GM12878 (cell line): ENCODE data around the gene OLFM1. TPM values are rescaled to one million over a fixed set of nuclear protein-coding genes. Genes with fewer than 3 reads are reported as not detected.

Experiments used
- ATAC-seq: fragments of 200-7000 bp; cut with Tn5 transposase; 3 replicates; pipeline ENCODE4 v1.9.1; 2020; ENCODE audit warnings: mild to moderate bottlenecking, moderate library complexity
- BruUV-seq: library from RNA; stranded (reverse); fragments of 400-500 nt; replicated peaks from 2 replicates; lab custom pipeline; 2021; lab: Mats Ljungman, UMichigan
- CTCF ChIA-PET: fragments of 300-600 bp; sonication (Branson Sonifier 250); formaldehyde crosslinking; extraction: SDS; loops from one replicate; lab custom pipeline; 2021; ENCODE audit warnings: inconsistent platforms; lab: Yijun Ruan, JAX
- POLR2A ChIA-PET: fragments of 350-600 bp; formaldehyde crosslinking; extraction: SDS; loops from one replicate; lab custom pipeline; 2021; ENCODE audit warnings: inconsistent platforms; lab: Charles Lee
- RAD21 ChIA-PET: fragments of 300-600 bp; sonication (Branson Sonifier 250); formaldehyde crosslinking; loops from one replicate; lab custom pipeline; 2023; ENCODE audit warnings: antibody characterized with exemption; ENCODE audit not compliant: unreplicated experiment; lab: Charles Lee
- SMC1A ChIA-PET: fragments of 300-600 bp; sonication (Branson Sonifier 250); formaldehyde crosslinking; loops from one replicate; lab custom pipeline; 2023; ENCODE audit not compliant: unreplicated experiment, uncharacterized antibody; lab: Charles Lee
- DNase-seq: peaks from one replicate; pipeline ENCODE4 v3.0.0-alpha.2; 2011; ENCODE audit warnings: low read depth, low spot score
- FAIRE-seq: peaks from 3 replicates; lab custom pipeline; 2011; peaks lifted over from hg19 to GRCh38; lab: Jason Lieb, UNC
- H2AFZ ChIP-seq: 2 replicates; pipeline ENCODE4 v1.6.0; 2011; ENCODE audit warnings: low read depth, low read length, control low read depth; ENCODE audit not compliant: control insufficient read depth
- H3K27ac ChIP-seq: 2 replicates; pipeline ENCODE4 v1.5.1; 2011; ENCODE audit warnings: control low read depth; ENCODE audit not compliant: control insufficient read depth, insufficient read depth
- H3K27me3 ChIP-seq, 2 experiments: replicated peaks in 1 of 2; 2 replicates each; pipeline versions ENCODE4 v1.6.0 to v1.6.1; 2011; ENCODE audit warnings: low read length in 1 of 2; ENCODE audit not compliant: control insufficient read depth in 2 of 2, insufficient read depth in 2 of 2
- H3K36me3 ChIP-seq, 2 experiments: 2 replicates each; pipeline ENCODE4 v1.5.1; 2011; ENCODE audit warnings: low read length in 1 of 2; ENCODE audit not compliant: control insufficient read depth in 2 of 2, insufficient read depth in 2 of 2
- H3K4me1 ChIP-seq: 2 replicates; pipeline ENCODE4 v1.6.1; 2011; ENCODE audit warnings: mild to moderate bottlenecking, low read length, moderate library complexity, mixed read lengths; ENCODE audit not compliant: control insufficient read depth, insufficient read depth
- H3K4me2 ChIP-seq: 2 replicates; pipeline ENCODE4 v1.6.0; 2011; ENCODE audit warnings: control low read depth; ENCODE audit not compliant: control insufficient read depth, insufficient read depth
- H3K4me3 ChIP-seq: fragments of 200-600 bp; sonication (generic); 2 replicates; pipeline ENCODE4 v1.5.1; 2016
- H3K79me2 ChIP-seq: 2 replicates; pipeline ENCODE4 v1.6.0; 2011; ENCODE audit warnings: low read length; ENCODE audit not compliant: control insufficient read depth, insufficient read depth
- H3K9ac ChIP-seq: 2 replicates; pipeline ENCODE4 v1.8.0; 2011; ENCODE audit warnings: low read length, control low read depth, mixed read lengths; ENCODE audit not compliant: control insufficient read depth, insufficient read depth
- H3K9me3 ChIP-seq: replicated peaks from 3 replicates; pipeline ENCODE4 v1.5.1; 2011; ENCODE audit warnings: mild to moderate bottlenecking, low read length; ENCODE audit not compliant: control insufficient read depth, insufficient read depth
- H4K20me1 ChIP-seq: 2 replicates; pipeline ENCODE4 v1.6.0; 2011; ENCODE audit not compliant: control insufficient read depth, insufficient read depth
- PAX5 ChIP-seq: IDR thresholded peaks from 2 replicates; pipeline ENCODE4 v1.6.1; 2011; ENCODE audit warnings: low read depth, low read length, borderline replicate concordance
- RELA ChIP-seq: fragments of 450-650 bp; IDR thresholded peaks from 2 replicates; pipeline ENCODE4 v1.8.0; 2014; ENCODE audit warnings: borderline replicate concordance; ENCODE audit not compliant: partially characterized antibody
- RUNX3 ChIP-seq: IDR thresholded peaks from 2 replicates; pipeline ENCODE4 v1.6.1; 2012; ENCODE audit warnings: low read length, inconsistent platforms
- STAT3 ChIP-seq: IDR thresholded peaks from 2 replicates; pipeline ENCODE4 v1.6.1; 2011; ENCODE audit warnings: low read depth, low read length, improper control_type of control experiment
- WGBS: methylation state at CpG from one replicate; pipeline ENCODE4 v1.1.6; 2016; ENCODE audit warnings: low lambda C conversion rate; ENCODE audit not compliant: insufficient replicate concordance, insufficient coverage; ENCODE audit errors: missing lambda C conversion rate; 5-methylcytosine and 5-hydroxymethylcytosine counted together
- in situ Hi-C: fragments of 300-500 bp; cut with MboI; formaldehyde crosslinking; loops from 9 replicates; pipeline ENCODE4 v1.14.3; 2018; ENCODE audit warnings: mixed read lengths
- intact Hi-C: fragments of 100-400 bp; cut with micrococcal nuclease; formaldehyde crosslinking; loops from one replicate; pipeline ENCODE4 v1.14.2; 2022; ENCODE audit not compliant: unreplicated experiment
- polyA plus RNA-seq, 11 experiments: library from polyadenylated mRNA; depleted of rRNA in 4 of 11; unstranded in 6 of 11; stranded (reverse) in 5 of 11; fragments of >200 nt; fragmentation: Nextera tagmentation in 4 of 11; fragmentation: Illumina TruSeq in 1 of 11; extraction: Ambion mirVana in 4 of 11; extraction: Trizol in 1 of 11; gene quantifications; 1 replicate in 1 of 11; 2 replicates in 10 of 11; pipeline versions ENCODE4 v1.2.1 to v1.2.3, GENCODE V29; 2011 to 2016; ENCODE audit warnings: inconsistent platforms in 2 of 11, missing spikeins in 2 of 11, low read depth in 1 of 11
- total RNA-seq, 4 experiments: library from RNA; depleted of rRNA in 3 of 4; stranded (reverse); fragments of >200 nt in 3 of 4; fragmentation: Illumina TruSeq in 1 of 4; extraction: Trizol in 1 of 4; gene quantifications; 2 replicates each; pipeline versions ENCODE4 v1.2.1 to v1.2.3, GENCODE V29; 2013 to 2021
- TF ChIP-seq, protein P1 (sequence below): fragments of 150-350 bp; IDR thresholded peaks from 2 replicates; pipeline ENCODE4 v1.6.1; 2014; ENCODE audit warnings: mild to moderate bottlenecking, low read depth, low read length
- TF ChIP-seq, protein P2 (sequence below): fragments of 450-650 bp; IDR thresholded peaks from 2 replicates; pipeline ENCODE4 v1.6.1; 2017; ENCODE audit warnings: borderline replicate concordance
- TF ChIP-seq, protein P3 (sequence below): fragments of 450-650 bp; IDR thresholded peaks from 2 replicates; pipeline ENCODE4 v1.6.1; 2017; ENCODE audit warnings: antibody characterized with exemption, mild to moderate bottlenecking, moderate library complexity

The OLFM1 gene
- total and polyA plus RNA-seq, 10 of the 15 experiments (the other 5 are each of a cell fraction or from before 2014, with no cell fraction given): not detected

- TF ChIP-seq, protein P1, sequence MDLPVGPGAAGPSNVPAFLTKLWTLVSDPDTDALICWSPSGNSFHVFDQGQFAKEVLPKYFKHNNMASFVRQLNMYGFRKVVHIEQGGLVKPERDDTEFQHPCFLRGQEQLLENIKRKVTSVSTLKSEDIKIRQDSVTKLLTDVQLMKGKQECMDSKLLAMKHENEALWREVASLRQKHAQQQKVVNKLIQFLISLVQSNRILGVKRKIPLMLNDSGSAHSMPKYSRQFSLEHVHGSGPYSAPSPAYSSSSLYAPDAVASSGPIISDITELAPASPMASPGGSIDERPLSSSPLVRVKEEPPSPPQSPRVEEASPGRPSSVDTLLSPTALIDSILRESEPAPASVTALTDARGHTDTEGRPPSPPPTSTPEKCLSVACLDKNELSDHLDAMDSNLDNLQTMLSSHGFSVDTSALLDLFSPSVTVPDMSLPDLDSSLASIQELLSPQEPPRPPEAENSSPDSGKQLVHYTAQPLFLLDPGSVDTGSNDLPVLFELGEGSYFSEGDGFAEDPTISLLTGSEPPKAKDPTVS: no peak
- TF ChIP-seq RELA (no peak), PAX5 (no peak), STAT3 (no peak), RUNX3 (no peak)
- TF ChIP-seq, protein P2, sequence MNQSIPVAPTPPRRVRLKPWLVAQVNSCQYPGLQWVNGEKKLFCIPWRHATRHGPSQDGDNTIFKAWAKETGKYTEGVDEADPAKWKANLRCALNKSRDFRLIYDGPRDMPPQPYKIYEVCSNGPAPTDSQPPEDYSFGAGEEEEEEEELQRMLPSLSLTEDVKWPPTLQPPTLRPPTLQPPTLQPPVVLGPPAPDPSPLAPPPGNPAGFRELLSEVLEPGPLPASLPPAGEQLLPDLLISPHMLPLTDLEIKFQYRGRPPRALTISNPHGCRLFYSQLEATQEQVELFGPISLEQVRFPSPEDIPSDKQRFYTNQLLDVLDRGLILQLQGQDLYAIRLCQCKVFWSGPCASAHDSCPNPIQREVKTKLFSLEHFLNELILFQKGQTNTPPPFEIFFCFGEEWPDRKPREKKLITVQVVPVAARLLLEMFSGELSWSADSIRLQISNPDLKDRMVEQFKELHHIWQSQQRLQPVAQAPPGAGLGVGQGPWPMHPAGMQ: no peak
- TF ChIP-seq, protein P3, sequence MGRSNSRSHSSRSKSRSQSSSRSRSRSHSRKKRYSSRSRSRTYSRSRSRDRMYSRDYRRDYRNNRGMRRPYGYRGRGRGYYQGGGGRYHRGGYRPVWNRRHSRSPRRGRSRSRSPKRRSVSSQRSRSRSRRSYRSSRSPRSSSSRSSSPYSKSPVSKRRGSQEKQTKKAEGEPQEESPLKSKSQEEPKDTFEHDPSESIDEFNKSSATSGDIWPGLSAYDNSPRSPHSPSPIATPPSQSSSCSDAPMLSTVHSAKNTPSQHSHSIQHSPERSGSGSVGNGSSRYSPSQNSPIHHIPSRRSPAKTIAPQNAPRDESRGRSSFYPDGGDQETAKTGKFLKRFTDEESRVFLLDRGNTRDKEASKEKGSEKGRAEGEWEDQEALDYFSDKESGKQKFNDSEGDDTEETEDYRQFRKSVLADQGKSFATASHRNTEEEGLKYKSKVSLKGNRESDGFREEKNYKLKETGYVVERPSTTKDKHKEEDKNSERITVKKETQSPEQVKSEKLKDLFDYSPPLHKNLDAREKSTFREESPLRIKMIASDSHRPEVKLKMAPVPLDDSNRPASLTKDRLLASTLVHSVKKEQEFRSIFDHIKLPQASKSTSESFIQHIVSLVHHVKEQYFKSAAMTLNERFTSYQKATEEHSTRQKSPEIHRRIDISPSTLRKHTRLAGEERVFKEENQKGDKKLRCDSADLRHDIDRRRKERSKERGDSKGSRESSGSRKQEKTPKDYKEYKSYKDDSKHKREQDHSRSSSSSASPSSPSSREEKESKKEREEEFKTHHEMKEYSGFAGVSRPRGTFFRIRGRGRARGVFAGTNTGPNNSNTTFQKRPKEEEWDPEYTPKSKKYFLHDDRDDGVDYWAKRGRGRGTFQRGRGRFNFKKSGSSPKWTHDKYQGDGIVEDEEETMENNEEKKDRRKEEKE: no peak
- POLR2A ChIA-PET: no interaction called here
- in situ Hi-C loops: no loop called here
- RAD21 ChIA-PET: no interaction called here
- no peak for DNase-seq
- SMC1A ChIA-PET: no interaction called here
- Histone ChIP-seq H3K4me1 (no peaks in the 10 kb centered on the region), H2AFZ (no peak overlapping the region), H3K9ac (no peak overlapping the region), H3K4me3 (no peak overlapping the region), H3K27me3 (no peaks in the 10 kb centered on the region; a peak in 3 of 4 replicates), H3K4me2 (no peak overlapping the region), H3K36me3 (no peaks in the 10 kb centered on the region), H4K20me1 (no peaks in the 10 kb centered on the region), H3K27ac (no peak overlapping the region), H3K79me2 (no peaks in the 10 kb centered on the region), H3K9me3 (no peaks in the 10 kb centered on the region)
- CTCF ChIA-PET: no interaction called here
- BruUV-seq: no TSS peak
- no peak for FAIRE-seq
- WGBS: 16% methylated on average over 19 of the region's 19 CpGs
- ATAC-seq: no peak
- intact Hi-C loops: no loop called here
Measured at GRCh38 chr9:135076143-135076875, 11.2 kb upstream of the OLFM1 start.
